ENCODE data around the gene RCOR2. TPM values are rescaled to one million over a fixed set of nuclear protein-coding genes. Genes with fewer than 3 reads are reported as not detected.

The RCOR2 gene
- total and polyA plus RNA-seq, 2 of the 13 experiments (the other 11 are each of a cell fraction or from before 2014, with no cell fraction given): 8.3 to 8.5 TPM

DNA sequence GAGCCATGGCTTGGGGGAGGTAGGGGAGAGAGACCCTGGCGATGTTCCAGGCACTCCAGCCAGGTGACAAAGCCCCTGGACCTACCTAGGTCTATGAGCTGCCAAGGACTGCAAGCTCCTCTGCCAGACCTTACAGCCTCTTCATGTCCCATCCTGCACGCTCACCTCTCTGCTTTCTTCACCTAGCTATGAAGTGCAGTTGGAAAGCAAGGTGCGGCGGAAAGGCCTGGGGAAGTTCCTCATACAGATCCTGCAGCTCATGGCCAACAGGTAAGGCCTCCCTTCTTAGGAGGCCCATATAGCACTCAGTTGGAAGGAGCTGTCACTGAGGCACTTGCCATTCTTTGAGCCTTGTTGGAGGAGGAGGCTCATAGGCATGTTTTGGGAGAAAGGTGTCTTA lies 35.6 kb upstream of the RCOR2 start:
- H3K4me3 ChIP-seq (replicated peaks in 1 of 3; ENCODE audit: insufficient read depth in 1 of 3, low read depth in 2 of 3, low read length in 3 of 3): no peak overlapping the region
- H3K27ac ChIP-seq (ENCODE audit: extremely low read length, insufficient read depth, low read length): no peak overlapping the region
- intact Hi-C loops (cut with micrococcal nuclease; ENCODE audit: unreplicated experiment): no loop called here
- H3K36me3 ChIP-seq (replicated peaks in 1 of 2; ENCODE audit: control insufficient read depth in 1 of 2, insufficient read depth in 2 of 2, low read length in 2 of 2): peaks cover 23 to 53% of the 10 kb centered on the region in 2 experiments
- H2AFZ ChIP-seq (ENCODE audit: low read length): no peak overlapping the region
- CTCF ChIA-PET (ENCODE audit: low intra/inter-chr PET ratio, low total read pairs): no interaction called here
- no peak for ATAC-seq
- DNase-seq (ENCODE audit: low spot score): no peak
- H3K79me2 ChIP-seq (ENCODE audit: insufficient read depth, low read length): no peaks in the 10 kb centered on the region
- H3K4me2 ChIP-seq (ENCODE audit: low read depth, low read length): no peak overlapping the region
- H3K9me3 ChIP-seq (ENCODE audit: low read length): no peaks in the 10 kb centered on the region
- H3K27me3 ChIP-seq (ENCODE audit: control insufficient read depth in 1 of 2, insufficient read depth in 2 of 2, low read length in 2 of 2): no peaks in the 10 kb centered on the region
- H3K9ac ChIP-seq (ENCODE audit: insufficient read depth, low read depth, low read length): no peak overlapping the region
- TF ChIP-seq KDM1A (CRISPR knock-in tag; IDR thresholded peaks at IDR 0.05): no peak
- no peak for TF ChIP-seq SIX1 (CRISPR knock-in tag; IDR thresholded peaks at IDR 0.05; ENCODE audit: borderline replicate concordance)
- TF ChIP-seq, protein P1, sequence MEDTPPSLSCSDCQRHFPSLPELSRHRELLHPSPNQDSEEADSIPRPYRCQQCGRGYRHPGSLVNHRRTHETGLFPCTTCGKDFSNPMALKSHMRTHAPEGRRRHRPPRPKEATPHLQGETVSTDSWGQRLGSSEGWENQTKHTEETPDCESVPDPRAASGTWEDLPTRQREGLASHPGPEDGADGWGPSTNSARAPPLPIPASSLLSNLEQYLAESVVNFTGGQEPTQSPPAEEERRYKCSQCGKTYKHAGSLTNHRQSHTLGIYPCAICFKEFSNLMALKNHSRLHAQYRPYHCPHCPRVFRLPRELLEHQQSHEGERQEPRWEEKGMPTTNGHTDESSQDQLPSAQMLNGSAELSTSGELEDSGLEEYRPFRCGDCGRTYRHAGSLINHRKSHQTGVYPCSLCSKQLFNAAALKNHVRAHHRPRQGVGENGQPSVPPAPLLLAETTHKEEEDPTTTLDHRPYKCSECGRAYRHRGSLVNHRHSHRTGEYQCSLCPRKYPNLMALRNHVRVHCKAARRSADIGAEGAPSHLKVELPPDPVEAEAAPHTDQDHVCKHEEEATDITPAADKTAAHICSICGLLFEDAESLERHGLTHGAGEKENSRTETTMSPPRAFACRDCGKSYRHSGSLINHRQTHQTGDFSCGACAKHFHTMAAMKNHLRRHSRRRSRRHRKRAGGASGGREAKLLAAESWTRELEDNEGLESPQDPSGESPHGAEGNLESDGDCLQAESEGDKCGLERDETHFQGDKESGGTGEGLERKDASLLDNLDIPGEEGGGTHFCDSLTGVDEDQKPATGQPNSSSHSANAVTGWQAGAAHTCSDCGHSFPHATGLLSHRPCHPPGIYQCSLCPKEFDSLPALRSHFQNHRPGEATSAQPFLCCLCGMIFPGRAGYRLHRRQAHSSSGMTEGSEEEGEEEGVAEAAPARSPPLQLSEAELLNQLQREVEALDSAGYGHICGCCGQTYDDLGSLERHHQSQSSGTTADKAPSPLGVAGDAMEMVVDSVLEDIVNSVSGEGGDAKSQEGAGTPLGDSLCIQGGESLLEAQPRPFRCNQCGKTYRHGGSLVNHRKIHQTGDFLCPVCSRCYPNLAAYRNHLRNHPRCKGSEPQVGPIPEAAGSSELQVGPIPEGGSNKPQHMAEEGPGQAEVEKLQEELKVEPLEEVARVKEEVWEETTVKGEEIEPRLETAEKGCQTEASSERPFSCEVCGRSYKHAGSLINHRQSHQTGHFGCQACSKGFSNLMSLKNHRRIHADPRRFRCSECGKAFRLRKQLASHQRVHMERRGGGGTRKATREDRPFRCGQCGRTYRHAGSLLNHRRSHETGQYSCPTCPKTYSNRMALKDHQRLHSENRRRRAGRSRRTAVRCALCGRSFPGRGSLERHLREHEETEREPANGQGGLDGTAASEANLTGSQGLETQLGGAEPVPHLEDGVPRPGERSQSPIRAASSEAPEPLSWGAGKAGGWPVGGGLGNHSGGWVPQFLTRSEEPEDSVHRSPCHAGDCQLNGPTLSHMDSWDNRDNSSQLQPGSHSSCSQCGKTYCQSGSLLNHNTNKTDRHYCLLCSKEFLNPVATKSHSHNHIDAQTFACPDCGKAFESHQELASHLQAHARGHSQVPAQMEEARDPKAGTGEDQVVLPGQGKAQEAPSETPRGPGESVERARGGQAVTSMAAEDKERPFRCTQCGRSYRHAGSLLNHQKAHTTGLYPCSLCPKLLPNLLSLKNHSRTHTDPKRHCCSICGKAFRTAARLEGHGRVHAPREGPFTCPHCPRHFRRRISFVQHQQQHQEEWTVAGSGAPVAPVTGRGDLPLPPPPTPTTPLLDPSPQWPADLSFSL (CRISPR knock-in tag; IDR thresholded peaks at IDR 0.05): no peak
- TF ChIP-seq, protein P2, sequence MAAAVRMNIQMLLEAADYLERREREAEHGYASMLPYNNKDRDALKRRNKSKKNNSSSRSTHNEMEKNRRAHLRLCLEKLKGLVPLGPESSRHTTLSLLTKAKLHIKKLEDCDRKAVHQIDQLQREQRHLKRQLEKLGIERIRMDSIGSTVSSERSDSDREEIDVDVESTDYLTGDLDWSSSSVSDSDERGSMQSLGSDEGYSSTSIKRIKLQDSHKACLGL (CRISPR knock-in tag; IDR thresholded peaks at IDR 0.05): no peak
- TF ChIP-seq STAG1 (CRISPR knock-in tag; IDR thresholded peaks at IDR 0.05): no peak
- TF ChIP-seq ZNF841 (CRISPR knock-in tag; IDR thresholded peaks at IDR 0.05; ENCODE audit: borderline replicate concordance): no peak
- no peak for TF ChIP-seq ZNF460 (CRISPR knock-in tag; IDR thresholded peaks at IDR 0.05; ENCODE audit: borderline replicate concordance)
- TF ChIP-seq ZNF737 (CRISPR knock-in tag; IDR thresholded peaks at IDR 0.05; ENCODE audit: borderline replicate concordance): no peak
- TF ChIP-seq, protein P3, sequence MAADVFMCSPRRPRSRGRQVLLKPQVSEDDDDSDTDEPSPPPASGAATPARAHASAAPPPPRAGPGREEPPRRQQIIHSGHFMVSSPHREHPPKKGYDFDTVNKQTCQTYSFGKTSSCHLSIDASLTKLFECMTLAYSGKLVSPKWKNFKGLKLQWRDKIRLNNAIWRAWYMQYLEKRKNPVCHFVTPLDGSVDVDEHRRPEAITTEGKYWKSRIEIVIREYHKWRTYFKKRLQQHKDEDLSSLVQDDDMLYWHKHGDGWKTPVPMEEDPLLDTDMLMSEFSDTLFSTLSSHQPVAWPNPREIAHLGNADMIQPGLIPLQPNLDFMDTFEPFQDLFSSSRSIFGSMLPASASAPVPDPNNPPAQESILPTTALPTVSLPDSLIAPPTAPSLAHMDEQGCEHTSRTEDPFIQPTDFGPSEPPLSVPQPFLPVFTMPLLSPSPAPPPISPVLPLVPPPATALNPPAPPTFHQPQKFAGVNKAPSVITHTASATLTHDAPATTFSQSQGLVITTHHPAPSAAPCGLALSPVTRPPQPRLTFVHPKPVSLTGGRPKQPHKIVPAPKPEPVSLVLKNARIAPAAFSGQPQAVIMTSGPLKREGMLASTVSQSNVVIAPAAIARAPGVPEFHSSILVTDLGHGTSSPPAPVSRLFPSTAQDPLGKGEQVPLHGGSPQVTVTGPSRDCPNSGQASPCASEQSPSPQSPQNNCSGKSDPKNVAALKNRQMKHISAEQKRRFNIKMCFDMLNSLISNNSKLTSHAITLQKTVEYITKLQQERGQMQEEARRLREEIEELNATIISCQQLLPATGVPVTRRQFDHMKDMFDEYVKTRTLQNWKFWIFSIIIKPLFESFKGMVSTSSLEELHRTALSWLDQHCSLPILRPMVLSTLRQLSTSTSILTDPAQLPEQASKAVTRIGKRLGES (CRISPR knock-in tag; IDR thresholded peaks at IDR 0.05; ENCODE audit: borderline replicate concordance): no peak
- TF ChIP-seq ZNF251 (CRISPR knock-in tag; IDR thresholded peaks at IDR 0.05): no peak
- TF ChIP-seq, protein P4, sequence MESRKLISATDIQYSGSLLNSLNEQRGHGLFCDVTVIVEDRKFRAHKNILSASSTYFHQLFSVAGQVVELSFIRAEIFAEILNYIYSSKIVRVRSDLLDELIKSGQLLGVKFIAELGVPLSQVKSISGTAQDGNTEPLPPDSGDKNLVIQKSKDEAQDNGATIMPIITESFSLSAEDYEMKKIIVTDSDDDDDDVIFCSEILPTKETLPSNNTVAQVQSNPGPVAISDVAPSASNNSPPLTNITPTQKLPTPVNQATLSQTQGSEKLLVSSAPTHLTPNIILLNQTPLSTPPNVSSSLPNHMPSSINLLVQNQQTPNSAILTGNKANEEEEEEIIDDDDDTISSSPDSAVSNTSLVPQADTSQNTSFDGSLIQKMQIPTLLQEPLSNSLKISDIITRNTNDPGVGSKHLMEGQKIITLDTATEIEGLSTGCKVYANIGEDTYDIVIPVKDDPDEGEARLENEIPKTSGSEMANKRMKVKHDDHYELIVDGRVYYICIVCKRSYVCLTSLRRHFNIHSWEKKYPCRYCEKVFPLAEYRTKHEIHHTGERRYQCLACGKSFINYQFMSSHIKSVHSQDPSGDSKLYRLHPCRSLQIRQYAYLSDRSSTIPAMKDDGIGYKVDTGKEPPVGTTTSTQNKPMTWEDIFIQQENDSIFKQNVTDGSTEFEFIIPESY (CRISPR knock-in tag; IDR thresholded peaks at IDR 0.05): no peak
- POLR2A ChIA-PET: no interaction called here
- no peak for FAIRE-seq
- H4K20me1 ChIP-seq (ENCODE audit: insufficient read depth, low read length): no peaks in the 10 kb centered on the region
- no peaks in the 10 kb centered on the region for H3K4me1 ChIP-seq (ENCODE audit: insufficient read depth, low read length)
- 100% methylated on average over 2 of the region's 4 CpGs for WGBS (ENCODE audit: low lambda C conversion rate)
- in situ Hi-C loops (cut with HindIII; ENCODE audit: extremely low pct_ligation_motif_present, low pct_unique_long_range_greater_than_20kb): no loop called here
- BruUV-seq (replicated peaks): no TSS peak

Data from HepG2 (cell line).